GM19452 (cell line): ENCODE results near the gene JUP.
"Not testable (repeated sequence)": the region's sequence is repeated elsewhere in the genome, so short reads cannot be mapped to it uniquely, and the experiment has no call there.

Experiments
- ATAC-seq: cut with Tn5 transposase; IDR thresholded peaks from one replicate; pipeline ENCODE4 v1.9.1; 2021; ENCODE audit not compliant: unreplicated experiment

The JUP gene

DNA sequence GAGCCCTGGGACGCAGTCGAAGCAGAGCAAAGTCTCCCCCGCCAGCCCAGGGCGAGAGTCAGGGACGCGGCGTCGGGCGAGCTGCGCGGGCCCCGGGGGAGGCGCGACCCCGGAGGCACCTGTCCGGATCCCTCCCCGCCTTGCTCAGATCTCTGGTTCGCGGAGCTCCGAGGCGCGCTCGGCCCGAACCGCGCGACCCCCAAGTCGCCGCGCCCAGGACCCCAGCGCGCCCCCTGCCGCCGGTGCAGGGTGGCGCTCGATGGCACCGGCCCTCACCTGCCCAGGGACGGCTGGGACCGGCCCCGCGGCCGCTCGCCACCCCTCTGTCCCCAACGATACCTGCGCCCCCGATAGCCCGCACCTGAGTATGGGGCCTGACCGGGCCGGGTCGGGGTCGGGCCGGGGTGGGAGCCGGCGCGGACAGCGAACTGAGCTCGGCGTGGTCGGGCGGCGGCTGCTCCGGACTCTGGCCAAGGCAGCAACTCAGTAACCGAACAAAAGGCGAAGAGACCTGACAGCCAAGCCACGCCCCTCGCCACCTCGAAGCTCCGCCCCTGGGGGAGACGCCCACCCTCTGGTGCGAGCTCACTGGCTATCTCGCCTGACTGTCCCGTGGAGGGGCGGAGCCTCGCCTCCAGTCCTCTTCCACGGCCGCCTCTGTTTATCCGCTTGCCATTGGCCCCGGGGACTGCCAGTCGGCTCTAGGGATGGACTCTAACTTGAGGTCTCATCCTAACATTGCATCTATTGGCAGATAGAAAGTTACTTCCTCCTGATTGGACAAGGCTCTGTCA lies at the start of gene JUP:
TSS of gene JUP (minus strand) at position 485 of the 794 bp plus-strand sequence. CDS start 14,857 bp downstream, outside the sequence.
- ATAC-seq = peak; percentile 70

DNA sequence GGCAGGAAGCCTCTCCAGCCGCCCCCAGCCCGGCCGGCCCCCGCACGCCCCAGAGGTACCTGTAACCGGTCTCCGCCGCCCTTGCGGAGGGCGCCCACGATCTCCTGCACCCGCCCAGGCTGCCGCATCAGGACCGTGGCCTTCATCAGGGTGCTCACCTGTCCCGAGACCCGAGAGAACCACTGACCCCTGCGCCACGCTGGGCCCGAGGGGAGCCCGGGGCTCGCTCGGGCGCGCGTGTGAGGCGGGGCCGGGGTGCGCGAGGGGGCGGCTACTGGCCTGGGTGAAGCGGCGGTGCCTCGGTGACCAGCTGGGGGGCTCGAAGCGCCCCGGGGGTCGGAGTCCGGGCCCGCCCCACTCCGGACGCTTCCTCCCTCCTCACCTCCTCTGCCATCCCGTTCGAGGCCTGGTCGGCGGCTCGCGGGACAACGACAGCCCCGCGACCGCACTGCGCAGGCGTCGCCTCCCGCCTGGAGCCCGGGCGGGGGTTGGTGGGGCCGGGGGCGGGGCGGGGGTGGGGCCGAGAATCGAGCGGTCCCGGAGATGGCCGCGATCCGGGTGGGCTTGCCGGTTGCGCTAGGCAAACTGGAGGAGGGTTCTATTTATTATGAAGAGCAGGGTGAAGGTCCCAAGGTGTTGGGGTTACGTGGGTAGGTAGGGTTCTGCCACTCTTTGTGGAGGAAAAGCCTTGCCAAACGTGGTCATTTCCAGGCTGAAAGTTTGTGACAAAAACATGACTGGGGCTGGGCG lies 49.5 kb upstream of the JUP start, which contains the start of gene NT5C3B:
TSS of gene NT5C3B (minus strand) at position 433 of the 750 bp plus-strand sequence. CDS start at position 394, 39 bp downstream.
- no peak for ATAC-seq

DNA sequence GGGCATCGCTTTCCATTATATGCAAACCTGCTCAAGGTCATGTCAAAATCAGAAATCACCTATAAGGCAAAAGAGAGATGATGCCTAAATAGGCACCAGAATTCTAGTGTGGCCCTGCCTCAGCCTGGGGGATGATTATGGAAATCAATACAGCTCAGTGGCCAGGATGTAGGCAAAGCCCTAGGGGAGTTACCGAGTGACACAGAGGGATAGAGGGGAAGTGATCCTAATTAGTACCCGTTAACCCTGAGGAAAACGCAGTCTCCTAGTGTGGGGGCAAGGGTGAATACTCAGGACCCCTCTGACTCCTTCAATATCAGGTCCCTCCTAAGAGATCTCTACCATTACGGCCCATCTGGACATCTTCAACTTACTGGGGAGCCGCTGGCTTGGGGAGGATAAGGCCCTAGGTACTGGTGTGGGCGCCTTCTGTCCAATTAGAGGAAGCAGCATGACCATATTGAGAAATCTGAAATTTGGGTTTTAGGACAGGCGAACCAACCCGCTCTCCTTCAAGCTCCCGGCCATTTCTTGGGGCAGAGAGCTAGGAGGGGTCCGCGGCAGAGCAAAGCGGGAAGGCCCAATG lies 48.8 kb upstream of the JUP start:
- ATAC-seq = no peak

DNA sequence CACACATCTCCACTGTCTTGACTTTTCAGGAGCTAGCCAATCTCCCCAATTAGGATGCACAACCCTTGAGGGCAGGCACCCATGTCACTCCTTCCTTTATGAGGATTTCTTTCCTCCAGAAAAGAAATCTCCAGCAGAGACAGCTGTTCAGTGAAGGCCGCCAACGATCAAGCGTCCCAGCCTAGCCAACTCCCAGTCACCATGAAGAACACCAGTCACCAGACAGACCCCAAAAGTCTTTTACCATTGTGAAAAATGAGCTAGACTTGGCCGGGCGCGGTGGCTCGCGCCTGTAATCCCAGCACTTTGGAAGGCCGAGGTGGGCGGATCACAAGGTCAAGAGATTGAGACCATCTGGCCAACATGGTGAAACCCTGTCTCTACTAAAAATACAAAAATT lies 43.5 kb upstream of the JUP start:
- not testable (repeated sequence) for ATAC-seq

DNA sequence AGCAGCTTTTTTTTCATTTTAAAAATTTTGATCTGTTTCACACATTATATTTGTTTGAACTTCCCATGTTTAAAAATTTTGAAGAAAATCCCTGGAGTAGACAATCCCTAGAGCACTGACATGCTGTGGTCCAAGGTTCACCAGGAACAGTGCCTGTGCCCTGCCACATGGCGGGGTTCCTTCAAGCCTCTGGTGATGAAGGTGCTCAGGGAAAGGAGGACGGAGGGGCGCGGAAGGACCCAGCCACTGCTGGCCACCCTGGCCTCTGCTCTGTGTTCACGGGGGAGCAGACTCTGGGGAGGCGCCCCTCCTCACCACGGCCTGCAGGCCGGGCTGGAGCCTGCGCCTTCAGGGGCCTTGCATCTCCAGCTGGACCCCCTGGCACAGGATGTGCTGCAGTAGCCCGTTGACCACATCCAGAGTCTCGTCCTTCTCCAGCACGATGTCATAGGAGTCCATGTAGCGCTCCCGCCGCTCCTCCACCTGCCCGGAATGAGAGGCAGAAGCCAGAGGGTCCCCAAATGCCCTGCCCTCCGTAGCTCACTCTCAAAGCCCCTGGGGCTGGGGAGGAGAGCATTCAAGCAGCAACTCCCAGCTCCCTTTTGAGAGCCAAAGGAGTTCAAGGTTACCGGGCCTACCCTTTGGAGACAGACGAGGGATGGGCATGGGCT lies 38.8 kb upstream of the JUP start:
- no peak for ATAC-seq

DNA sequence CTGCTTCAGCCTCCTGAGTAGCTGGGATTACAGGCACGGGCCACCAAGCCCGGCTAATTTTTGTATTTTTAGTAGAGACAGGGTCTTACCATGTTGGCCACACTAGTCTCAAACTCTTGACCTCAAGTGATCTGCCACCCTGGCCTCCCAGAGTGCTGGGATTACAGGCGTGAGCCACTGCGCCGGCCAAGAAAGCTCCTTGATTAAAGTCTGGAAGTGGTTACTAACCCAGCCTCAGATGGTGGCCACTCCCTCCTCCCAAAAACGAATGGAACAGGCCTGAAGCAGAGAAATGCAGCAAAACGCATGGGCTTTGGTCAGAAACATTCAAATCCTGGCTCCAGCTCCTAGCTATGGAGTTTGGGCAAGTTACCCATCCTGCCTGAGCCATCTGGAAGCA lies 37.6 kb upstream of the JUP start:
- no peak for ATAC-seq

DNA sequence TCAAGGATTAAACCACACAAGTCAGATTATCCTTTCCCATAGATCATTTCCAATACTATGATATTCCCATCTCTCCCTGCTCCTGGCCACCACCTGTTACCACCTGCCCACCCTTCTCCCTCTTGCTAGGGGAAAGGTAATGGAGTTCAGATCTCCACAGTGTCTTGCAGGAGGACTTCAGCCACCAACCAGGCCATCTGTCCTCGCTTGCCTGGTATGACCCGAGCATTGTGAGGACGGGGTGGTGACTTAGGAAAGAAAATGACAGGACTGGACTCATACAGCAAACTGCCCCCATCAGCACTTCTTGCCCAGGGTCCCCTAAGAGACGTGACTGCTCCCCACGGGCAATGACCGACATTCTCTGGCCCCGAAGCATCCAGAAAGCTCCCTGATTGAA lies 37.1 kb upstream of the JUP start:
- no peak for ATAC-seq

DNA sequence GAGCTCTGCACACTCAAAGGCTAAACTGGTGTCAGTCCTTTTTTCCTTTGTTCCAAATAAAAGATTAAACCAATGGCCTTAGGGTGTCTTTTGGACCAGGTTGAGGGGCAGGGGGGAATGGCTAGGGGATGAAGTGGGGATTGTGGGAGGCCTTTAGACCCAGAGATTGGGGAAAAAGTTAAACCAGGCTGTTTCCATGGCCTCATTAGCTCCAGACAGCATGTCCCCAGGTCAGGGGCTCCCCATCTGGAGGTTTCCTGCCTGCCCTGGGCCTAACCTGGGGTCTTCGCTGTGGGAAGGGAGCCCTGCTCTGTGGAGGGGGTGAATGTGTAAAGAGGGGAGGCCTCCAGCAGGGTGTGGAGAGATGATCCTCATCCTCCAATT lies 36.6 kb upstream of the JUP start:
- ATAC-seq = no peak

DNA sequence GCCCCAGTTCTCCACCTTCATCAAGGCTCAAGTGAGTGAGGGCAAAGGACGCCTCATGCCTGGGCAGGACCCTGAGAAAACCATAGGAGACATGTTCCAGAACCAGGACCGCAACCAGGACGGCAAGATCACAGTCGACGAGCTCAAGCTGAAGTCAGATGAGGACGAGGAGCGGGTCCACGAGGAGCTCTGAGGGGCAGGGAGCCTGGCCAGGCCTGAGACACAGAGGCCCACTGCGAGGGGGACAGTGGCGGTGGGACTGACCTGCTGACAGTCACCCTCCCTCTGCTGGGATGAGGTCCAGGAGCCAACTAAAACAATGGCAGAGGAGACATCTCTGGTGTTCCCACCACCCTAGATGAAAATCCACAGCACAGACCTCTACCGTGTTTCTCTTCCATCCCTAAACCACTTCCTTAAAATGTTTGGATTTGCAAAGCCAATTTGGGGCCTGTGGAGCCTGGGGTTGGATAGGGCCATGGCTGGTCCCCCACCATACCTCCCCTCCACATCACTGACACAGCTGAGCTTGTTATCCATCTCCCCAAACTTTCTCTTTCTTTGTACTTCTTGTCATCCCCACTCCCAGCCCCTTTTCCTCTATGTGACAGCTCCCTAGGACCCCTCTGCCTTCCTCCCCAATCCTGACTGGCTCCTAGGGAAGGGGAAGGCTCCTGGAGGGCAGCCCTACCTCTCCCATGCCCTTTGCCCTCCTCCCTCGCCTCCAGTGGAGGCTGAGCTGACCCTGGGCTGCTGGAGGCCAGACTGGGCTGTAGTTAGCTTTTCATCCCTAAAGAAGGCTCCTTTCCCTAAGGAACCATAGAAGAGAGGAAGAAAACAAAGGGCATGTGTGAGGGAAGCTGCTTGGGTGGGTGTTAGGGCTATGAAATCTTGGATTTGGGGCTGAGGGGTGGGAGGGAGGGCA lies 36.0 kb upstream of the JUP start:
- ATAC-seq = no peak

DNA sequence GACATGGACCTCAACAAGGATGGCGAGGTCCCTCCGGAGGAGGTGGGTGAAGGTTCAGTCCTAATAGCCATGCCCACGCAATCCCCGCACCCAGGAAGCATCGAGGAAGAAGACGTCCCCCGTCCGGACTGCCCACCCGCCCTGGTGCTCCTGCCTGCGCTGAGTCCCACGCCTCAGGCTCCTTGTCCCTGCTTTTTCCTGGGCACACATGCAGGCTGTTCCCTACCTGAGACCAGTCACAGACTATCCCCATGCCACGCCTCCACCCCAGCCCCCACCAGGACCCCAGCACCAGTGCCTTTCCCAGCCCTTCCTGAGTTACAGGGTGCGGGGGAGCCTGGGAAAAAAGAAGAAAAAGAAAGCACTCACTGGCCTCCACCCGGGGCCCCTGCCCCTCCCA lies 35.3 kb upstream of the JUP start:
- ATAC-seq = no peak

DNA sequence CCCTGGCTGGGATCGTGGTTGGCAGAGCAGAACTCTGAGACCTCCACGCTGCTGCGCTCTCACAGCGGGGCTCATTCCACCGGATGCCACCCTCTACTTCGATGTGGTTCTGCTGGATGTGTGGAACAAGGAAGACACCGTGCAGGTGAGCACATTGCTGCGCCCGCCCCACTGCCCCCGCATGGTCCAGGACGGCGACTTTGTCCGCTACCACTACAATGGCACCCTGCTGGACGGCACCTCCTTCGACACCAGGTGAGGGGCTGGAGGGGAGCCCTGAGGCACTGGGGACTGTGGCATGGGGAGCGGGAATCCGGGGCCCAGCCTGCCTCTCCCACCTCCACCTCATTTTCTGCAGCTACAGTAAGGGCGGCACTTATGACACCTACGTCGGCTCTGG lies 31.5 kb upstream of the JUP start:
- ATAC-seq = no peak

DNA sequence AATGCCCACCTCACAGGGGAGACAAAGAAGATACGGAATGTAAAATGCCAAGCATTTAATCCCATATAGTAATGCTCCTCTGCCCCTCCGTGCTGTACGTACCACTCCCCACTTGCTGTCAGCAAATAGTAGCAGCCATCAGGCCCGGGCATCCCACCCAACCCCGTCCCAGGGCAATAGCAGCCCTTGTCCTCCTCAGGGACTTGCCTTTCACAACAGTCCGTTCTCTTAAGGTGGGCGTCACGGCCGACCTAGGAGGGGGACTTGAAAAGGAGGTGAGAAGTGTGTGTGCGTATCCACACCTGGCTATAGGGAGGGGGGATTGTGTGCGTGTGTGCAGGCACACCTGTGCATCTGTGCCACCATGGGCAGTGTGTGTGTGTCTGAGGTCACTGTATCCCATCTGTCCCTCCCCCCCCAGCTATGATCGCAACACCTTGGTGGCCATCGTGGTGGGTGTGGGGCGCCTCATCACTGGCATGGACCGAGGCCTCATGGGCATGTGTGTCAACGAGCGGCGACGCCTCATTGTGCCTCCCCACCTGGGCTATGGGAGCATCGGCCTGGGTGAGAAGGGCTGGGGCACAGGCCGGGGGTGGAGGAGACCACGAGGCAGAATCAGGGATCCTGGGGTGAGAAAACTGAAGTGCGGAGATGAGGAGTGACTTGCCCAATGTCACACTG lies 30.3 kb upstream of the JUP start:
- no peak for ATAC-seq

DNA sequence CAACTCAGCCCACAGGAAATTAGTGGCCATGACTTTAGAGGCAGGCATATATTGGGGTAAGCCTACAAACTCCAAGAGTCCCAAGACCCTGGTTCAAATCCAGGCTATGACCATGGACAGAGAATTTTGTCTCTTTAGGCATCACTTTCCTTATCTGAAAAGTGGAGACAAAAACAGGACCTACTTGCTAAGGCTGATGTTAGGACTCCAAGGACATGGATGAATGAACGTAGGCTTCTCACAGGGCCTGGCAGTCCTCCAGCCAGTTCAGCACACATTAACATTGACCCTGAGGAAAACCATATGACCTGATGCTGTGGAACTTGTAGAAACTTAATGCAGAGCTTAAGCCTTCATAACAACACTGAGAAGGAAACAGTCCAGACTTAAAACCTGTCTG lies 27.7 kb upstream of the JUP start:
- no peak for ATAC-seq

DNA sequence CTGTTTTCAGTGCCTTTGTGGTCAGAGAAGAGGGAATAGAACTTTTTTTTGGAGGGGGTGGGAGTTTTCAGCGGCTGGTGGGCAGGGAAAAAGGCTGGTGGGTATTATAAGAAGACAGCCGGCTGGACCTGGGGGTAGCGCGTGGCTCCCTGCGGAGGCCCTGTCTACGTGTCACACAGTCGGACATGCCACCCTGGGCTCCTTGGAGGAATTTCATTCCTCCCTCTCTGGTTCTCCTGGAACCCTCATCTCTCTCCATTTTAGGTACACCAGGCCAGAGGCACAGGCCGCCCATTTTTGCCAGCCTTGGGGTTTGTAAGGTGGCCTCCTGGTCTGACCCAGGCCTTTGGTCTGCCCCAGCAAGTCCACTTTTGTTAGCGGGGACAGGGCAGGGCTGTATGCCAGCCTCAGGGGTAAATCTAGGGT lies 27.2 kb upstream of the JUP start:
- ATAC-seq = no peak

DNA sequence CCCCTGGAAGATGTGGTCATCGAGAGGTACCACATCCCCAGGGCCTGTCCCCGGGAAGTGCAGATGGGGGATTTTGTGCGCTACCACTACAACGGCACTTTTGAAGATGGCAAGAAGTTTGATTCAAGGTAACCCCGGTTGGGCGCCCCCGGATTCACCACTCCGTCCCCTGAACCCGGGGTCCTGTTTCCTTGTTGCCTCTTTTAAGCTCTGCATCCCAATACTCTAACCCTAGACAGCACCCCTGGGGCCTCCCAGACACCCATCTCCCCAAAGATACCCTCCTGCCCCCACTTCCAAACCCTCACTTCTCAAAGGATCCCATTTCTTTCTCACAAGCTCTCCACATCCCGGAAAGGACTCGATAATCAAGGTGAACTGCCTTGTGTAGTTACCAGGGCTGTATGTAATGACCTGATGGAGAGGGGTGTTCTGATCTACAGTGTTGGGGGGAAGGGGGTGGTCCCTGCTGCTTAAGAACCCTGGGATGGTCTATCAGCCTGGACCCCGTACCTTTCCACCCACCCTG lies 26.7 kb upstream of the JUP start:
- ATAC-seq = no peak

DNA sequence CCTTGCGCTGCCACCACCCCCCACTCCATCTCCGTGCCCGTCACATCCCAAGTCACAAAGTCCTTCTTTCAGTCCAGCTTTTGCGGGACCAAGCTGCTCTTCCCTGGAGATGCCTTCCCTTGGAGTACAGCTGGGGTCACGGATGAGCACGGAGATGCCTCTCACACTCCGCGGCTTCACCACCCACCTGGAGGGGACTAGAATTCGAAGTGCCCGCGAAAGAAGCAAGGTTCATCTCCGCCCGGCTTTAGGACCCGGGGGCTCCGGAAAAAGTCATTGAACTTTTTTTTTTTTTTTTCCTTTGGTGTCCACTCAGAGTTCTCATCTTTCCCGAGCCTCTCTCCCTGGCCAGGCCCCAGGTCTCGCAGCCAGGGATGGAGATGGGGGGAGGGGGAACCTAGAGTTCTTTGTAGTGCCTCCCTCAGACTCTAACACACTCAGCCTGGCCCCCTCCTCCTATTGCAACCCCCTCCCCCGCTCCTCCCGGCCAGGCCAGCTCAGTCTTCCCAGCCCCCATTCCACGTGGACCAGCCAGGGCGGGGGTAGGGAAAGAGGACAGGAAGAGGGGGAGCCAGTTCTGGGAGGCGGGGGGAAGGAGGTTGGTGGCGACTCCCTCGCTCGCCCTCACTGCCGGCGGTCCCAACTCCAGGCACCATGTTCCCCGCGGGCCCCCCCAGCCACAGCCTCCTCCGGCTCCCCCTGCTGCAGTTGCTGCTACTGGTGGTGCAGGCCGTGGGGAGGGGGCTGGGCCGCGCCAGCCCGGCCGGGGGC lies 26.1 kb upstream of the JUP start, which contains the start of gene FKBP10:
TSS of gene FKBP10 (plus strand) at position 624 of the 771 bp plus-strand sequence. CDS start at position 655, 31 bp downstream.
- ATAC-seq = no peak

DNA sequence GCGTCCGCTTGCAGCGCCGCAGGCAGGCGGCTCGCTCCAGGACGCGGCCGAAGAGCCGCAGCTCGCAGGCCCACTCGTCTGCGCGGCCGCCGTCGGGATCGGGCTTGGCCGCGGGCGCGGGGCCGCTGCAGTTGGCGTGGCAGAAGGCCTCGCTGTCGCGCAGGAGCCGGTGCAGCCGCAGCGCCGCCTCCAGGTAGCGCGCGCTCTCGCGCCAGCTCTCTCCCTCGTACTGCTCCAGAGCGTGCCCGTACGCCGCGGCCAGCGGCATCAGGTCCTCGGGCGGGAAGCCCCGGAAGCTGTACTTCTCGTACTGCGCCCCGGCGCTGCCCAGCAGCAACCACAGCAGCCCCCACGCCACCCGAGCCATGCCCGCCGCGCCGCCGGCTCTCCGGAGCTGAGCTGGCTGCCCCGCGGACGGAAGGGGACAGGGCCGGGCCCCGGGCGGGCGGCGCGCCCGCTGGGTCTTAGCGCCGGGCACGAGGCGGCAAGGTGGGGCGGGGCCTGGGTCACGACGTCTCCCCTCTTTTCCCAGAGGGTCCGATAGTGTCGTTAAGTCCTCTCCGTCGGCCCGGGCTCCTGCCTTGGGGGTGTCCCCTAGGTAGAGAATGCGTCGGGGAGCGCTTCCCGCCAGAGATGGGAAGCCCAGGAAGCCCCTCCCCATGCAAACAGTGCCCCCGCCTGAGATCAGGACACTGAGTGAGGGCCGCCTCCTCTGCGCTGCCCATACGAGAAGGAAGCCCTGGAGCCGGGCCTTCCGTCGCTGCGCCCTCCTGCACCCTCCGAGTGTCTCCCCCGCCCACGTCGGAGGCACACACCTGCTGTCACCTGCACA lies 25.3 kb upstream of the JUP start, which contains the start of gene P3H4:
TSS of gene P3H4 (minus strand) at position 401 of the 832 bp plus-strand sequence. CDS start at position 367, 34 bp downstream.
- peak; percentile 77 for ATAC-seq
